CD4-positive, alpha-beta memory T cell (primary cell): ENCODE data around the gene FSD1. TPM values are rescaled to one million over a fixed set of nuclear protein-coding genes. Genes with fewer than 3 reads are reported as not detected.

Source experiments
- CTCF ChIA-PET: fragments of 350-600 bp; sonication (Branson Sonifier 250); formaldehyde crosslinking; loops from one replicate; lab custom pipeline; 2021; ENCODE audit warnings: inconsistent platforms; ENCODE audit not compliant: partially characterized antibody; lab: Charles Lee
- POLR2A ChIA-PET: fragments of 350-600 bp; sonication (Branson Sonifier 250); formaldehyde crosslinking; loops from one replicate; lab custom pipeline; 2021; ENCODE audit not compliant: partially characterized antibody; lab: Charles Lee
- DNase-seq, 5 donors: peaks; one replicate each; pipeline versions ENCODE4 v3.0.0 to v3.0.0-alpha.2; 2020 to 2022; ENCODE audit warnings: mixed read lengths in 1 of 5
- H3K27ac ChIP-seq: one replicate; pipeline ENCODE4 v1.7.0; 2013; ENCODE audit warnings: low read depth, low read length
- H3K27me3 ChIP-seq: 2 replicates; pipeline ENCODE4 v1.7.0; 2013; ENCODE audit warnings: mild to moderate bottlenecking, low read length, moderate library complexity; ENCODE audit not compliant: insufficient read depth
- H3K36me3 ChIP-seq: 2 replicates; pipeline ENCODE4 v1.7.0; 2013; ENCODE audit warnings: mild to moderate bottlenecking, low read length, moderate library complexity; ENCODE audit not compliant: insufficient read depth
- H3K4me1 ChIP-seq: 2 replicates; pipeline ENCODE4 v1.7.0; 2013; ENCODE audit warnings: mild to moderate bottlenecking, low read length, moderate library complexity; ENCODE audit not compliant: insufficient read depth
- H3K4me3 ChIP-seq, 2 donors: one replicate each; pipeline ENCODE4 v1.7.0; 2013; ENCODE audit warnings: low read length in 2 of 2, mild to moderate bottlenecking in 1 of 2
- H3K9me3 ChIP-seq, 2 donors: one replicate each; pipeline ENCODE4 v1.7.0; 2013; ENCODE audit warnings: low read length in 2 of 2, control low read depth in 1 of 2; ENCODE audit not compliant: control insufficient read depth in 1 of 2
- H3K27ac Mint-ChIP-seq, 7 donors: one replicate each; pipeline ENCODE4 v1.8.0; 2020 to 2021; ENCODE audit warnings: mixed read lengths in 7 of 7, mild to moderate bottlenecking in 6 of 7, inconsistent platforms in 3 of 7, moderate library complexity in 3 of 7
- H3K27me3 Mint-ChIP-seq, 2 donors: one replicate each; pipeline ENCODE4 v1.8.0; 2020 to 2021; ENCODE audit warnings: mixed read lengths in 2 of 2
- H3K36me3 Mint-ChIP-seq, 2 donors: one replicate each; pipeline ENCODE4 v1.8.0; 2020 to 2021; ENCODE audit warnings: mixed read lengths in 2 of 2, inconsistent platforms in 1 of 2, mild to moderate bottlenecking in 1 of 2
- H3K4me1 Mint-ChIP-seq, 4 donors: one replicate each; pipeline ENCODE4 v1.8.0; 2020 to 2021; ENCODE audit warnings: mixed read lengths in 4 of 4, mild to moderate bottlenecking in 1 of 4
- H3K4me3 Mint-ChIP-seq, 8 donors: one replicate each; pipeline ENCODE4 v1.8.0; 2020 to 2021; ENCODE audit warnings: mixed read lengths in 8 of 8, mild to moderate bottlenecking in 7 of 8, moderate library complexity in 6 of 8, inconsistent platforms in 3 of 8
- H3K9me3 Mint-ChIP-seq, 8 donors: one replicate each; pipeline ENCODE4 v1.8.0; 2020 to 2021; ENCODE audit warnings: mixed read lengths in 8 of 8, mild to moderate bottlenecking in 5 of 8, inconsistent platforms in 3 of 8, moderate library complexity in 1 of 8
- intact Hi-C: fragments of 100-400 bp; cut with micrococcal nuclease; formaldehyde crosslinking; loops from one replicate; pipeline ENCODE4 v1.15.1; 2023
- polyA plus RNA-seq, 2 donors: library from polyadenylated mRNA; unstranded; fragments of 300-500 nt; fragmentation: Illumina TruSeq; gene quantifications; one replicate each; pipeline ENCODE4 v1.2.3, GENCODE V29; 2021
- total RNA-seq, 2 experiments: library from RNA; stranded (reverse); gene quantifications; one replicate each; pipeline ENCODE4 v1.2.3, GENCODE V29; 2021

Gene FSD1
- total RNA-seq (1 to 10 TPM in 1 of 2 experiments, under 1 TPM in 1; 0.73 to 1.4 TPM), polyA plus RNA-seq (1 to 10 TPM in 1 of 2 donors, under 1 TPM in 1; 0.61 to 2.4 TPM)

GRCh38 chr19:4304538-4305256 lies at the start of gene FSD1:
Gene FSD1, plus strand, starts transcription at chr19:4304598. Its CDS starts 149 bp downstream, at chr19:4304747.
- peaks cover 0 to 6% of the 10 kb centered on the region in 2 donors for H3K27me3 Mint-ChIP-seq
- DNase-seq, result peak in 4 of 5 donors; percentile 38 to 51 (median 46)

GRCh38 chr19:4256563-4256962 lies 47.8 kb upstream of the FSD1 start:
- Histone ChIP-seq H3K9me3 (no peaks in the 10 kb centered on the region), H3K27ac (no peak overlapping the region), H3K4me3 (no peak overlapping the region), H3K27me3 (no peaks in the 10 kb centered on the region), H3K36me3 (peaks cover 46% of the 10 kb centered on the region), H3K4me1 (no peaks in the 10 kb centered on the region)
- intact Hi-C loops, result no loop called here
- Mint-ChIP-seq H3K36me3 (peaks cover 46 to 61% of the 10 kb centered on the region in 2 donors), H3K27ac (peak overlapping the region in 1 of 7 donors; percentile 38), H3K27me3 (no peaks in the 10 kb centered on the region), H3K4me3 (no peak overlapping the region), H3K4me1 (peaks cover 0 to 4% (median 3%) of the 10 kb centered on the region in 4 donors), H3K9me3 (peaks cover 0 to 5% (median 0%) of the 10 kb centered on the region in 8 donors)
- ChIA-PET CTCF (interaction anchor here (1.4 kb wide), 1 partner anchor 10 kb away, joined by 10 read pairs; no protein-coding TSS in a partner anchor), POLR2A (no interaction called here)
- DNase-seq, result no peak

More at GRCh38 chr19:4304538-4305256, at the start of gene FSD1:
- ChIA-PET CTCF (interaction anchor here (1.9 kb wide), 1 partner anchor 36 kb away, joined by 8 read pairs; no protein-coding TSS in a partner anchor), POLR2A (interaction anchor here (1.4 kb wide), 1 partner anchor 15 kb away, joined by 3 read pairs; no protein-coding TSS in a partner anchor)
- H3K36me3 ChIP-seq, result no peaks in the 10 kb centered on the region
- intact Hi-C loops, result loop anchor here (5.0 kb wide), 1 partner anchor 38 kb away; the partner anchor contains the start of gene MPND
- peak within 1 kb of the TSS; percentile 28 to 80 (median 67) for H3K4me3 Mint-ChIP-seq
- H3K27ac Mint-ChIP-seq, result peak within 1 kb of the TSS in 5 of 7 donors; percentile 42 to 87 (median 74)
- H3K9me3 Mint-ChIP-seq, result no peaks in the 10 kb centered on the region
- H3K4me1 ChIP-seq, result peaks cover 18% of the 10 kb centered on the region
- peaks cover 13 to 31% (median 22%) of the 10 kb centered on the region in 4 donors for H3K4me1 Mint-ChIP-seq
- no peaks in the 10 kb centered on the region for H3K36me3 Mint-ChIP-seq
- H3K27me3 ChIP-seq, result no peaks in the 10 kb centered on the region
- no peak within 1 kb of the TSS for H3K27ac ChIP-seq
- H3K9me3 ChIP-seq, result no peaks in the 10 kb centered on the region
- H3K4me3 ChIP-seq, result no peak within 1 kb of the TSS

GRCh38 chr19:4257025-4257424 lies 47.4 kb upstream of the FSD1 start:
- Histone ChIP-seq H3K4me3 (no peak overlapping the region), H3K27ac (no peak overlapping the region), H3K9me3 (no peaks in the 10 kb centered on the region), H3K36me3 (peaks cover 45% of the 10 kb centered on the region), H3K4me1 (no peaks in the 10 kb centered on the region), H3K27me3 (no peaks in the 10 kb centered on the region)
- no peaks in the 10 kb centered on the region for H3K27me3 Mint-ChIP-seq
- peaks cover 0 to 4% (median 3%) of the 10 kb centered on the region in 4 donors for H3K4me1 Mint-ChIP-seq
- peaks cover 46 to 60% of the 10 kb centered on the region in 2 donors for H3K36me3 Mint-ChIP-seq
- intact Hi-C loops, result no loop called here
- peak overlapping the region in 1 of 7 donors; percentile 38 for H3K27ac Mint-ChIP-seq
- no peak overlapping the region for H3K4me3 Mint-ChIP-seq
- POLR2A ChIA-PET, result no interaction called here
- peaks cover 0 to 5% (median 0%) of the 10 kb centered on the region in 8 donors for H3K9me3 Mint-ChIP-seq
- CTCF ChIA-PET, result interaction anchor here (1.4 kb wide), 1 partner anchor 10 kb away, joined by 10 read pairs; no protein-coding TSS in a partner anchor
- no peak for DNase-seq

- Histone ChIP-seq H3K4me1 (no peaks in the 10 kb centered on the region), H3K9me3 (no peaks in the 10 kb centered on the region), H3K27ac (no peak overlapping the region), H3K27me3 (no peaks in the 10 kb centered on the region), H3K4me3 (no peak overlapping the region), H3K36me3 (peaks cover 40% of the 10 kb centered on the region)
- CTCF ChIA-PET, result no interaction called here
- POLR2A ChIA-PET, result no interaction called here
- intact Hi-C loops, result no loop called here
- Mint-ChIP-seq H3K4me1 (peaks cover 0 to 5% (median 3%) of the 10 kb centered on the region in 4 donors), H3K9me3 (peaks cover 0 to 3% (median 0%) of the 10 kb centered on the region in 8 donors), H3K4me3 (no peak overlapping the region), H3K36me3 (peaks cover 39 to 56% of the 10 kb centered on the region in 2 donors), H3K27ac (no peak overlapping the region), H3K27me3 (no peaks in the 10 kb centered on the region)
- DNase-seq, result no peak
Observed at GRCh38 chr19:4258181-4258580, 46.2 kb upstream of the FSD1 start.

- POLR2A ChIA-PET, result interaction anchor here (0.9 kb wide), 1 partner anchor 12 kb away, joined by 4 read pairs; no protein-coding TSS in a partner anchor
Observed at GRCh38 chr19:4260613-4261191, 43.7 kb upstream of the FSD1 start.

GRCh38 chr19:4264812-4265211 lies 39.6 kb upstream of the FSD1 start:
- Mint-ChIP-seq H3K27ac (peak overlapping the region; percentile 55 to 87 (median 66)), H3K4me3 (peak overlapping the region in 5 of 8 donors; percentile 17 to 49 (median 29)), H3K27me3 (no peaks in the 10 kb centered on the region), H3K4me1 (peaks cover 12 to 23% (median 15%) of the 10 kb centered on the region in 4 donors), H3K9me3 (peaks cover 0 to 1% (median 0%) of the 10 kb centered on the region in 8 donors), H3K36me3 (peaks cover 33 to 55% of the 10 kb centered on the region in 2 donors)
- Histone ChIP-seq H3K36me3 (peaks cover 38% of the 10 kb centered on the region), H3K4me3 (no peak overlapping the region), H3K4me1 (peaks cover 7% of the 10 kb centered on the region), H3K27ac (no peak overlapping the region), H3K27me3 (no peaks in the 10 kb centered on the region), H3K9me3 (no peaks in the 10 kb centered on the region)
- ChIA-PET CTCF (interaction anchor here (0.9 to 5.8 kb wide), 3 partner anchors 88 to 265 kb away, joined by 4 to 61 read pairs (median 4); no protein-coding TSS in a partner anchor), POLR2A (interaction anchor here (1.1 kb wide), 1 partner anchor 18 kb away, joined by 4 read pairs; the partner anchor contains the start of gene YJU2)
- peak in 4 of 5 donors; percentile 18 to 36 (median 28) for DNase-seq
- intact Hi-C loops, result no loop called here

More at GRCh38 chr19:4260613-4261191, 43.7 kb upstream of the FSD1 start:
- Mint-ChIP-seq H3K4me1 (peaks cover 4 to 11% (median 8%) of the 10 kb centered on the region in 4 donors), H3K36me3 (peaks cover 28 to 54% of the 10 kb centered on the region in 2 donors), H3K27me3 (no peaks in the 10 kb centered on the region), H3K27ac (no peak overlapping the region), H3K4me3 (no peak overlapping the region), H3K9me3 (peaks cover 0 to 1% (median 0%) of the 10 kb centered on the region in 8 donors)
- no peaks in the 10 kb centered on the region for H3K27me3 ChIP-seq
- CTCF ChIA-PET, result no interaction called here
- intact Hi-C loops, result no loop called here
- no peak overlapping the region for H3K4me3 ChIP-seq
- no peak overlapping the region for H3K27ac ChIP-seq
- H3K36me3 ChIP-seq, result peaks cover 29% of the 10 kb centered on the region
- H3K9me3 ChIP-seq, result no peaks in the 10 kb centered on the region
- peaks cover 7% of the 10 kb centered on the region for H3K4me1 ChIP-seq
- no peak for DNase-seq
